Measurements from ENCODE around the gene GFRA1.

Gene GFRA1

GRCh38 chr10:116124777-116125176 is 148.2 kb downstream of the GFRA1 start:
- no peak for DNase-seq (ENCODE audit: low spot score)

GRCh38 chr10:116122664-116123063 is 150.3 kb downstream of the GFRA1 start:
- DNase-seq (ENCODE audit: low spot score), result no peak

GRCh38 chr10:116121640-116122525 is 151.1 kb downstream of the GFRA1 start:
- no peak for DNase-seq (ENCODE audit: low spot score)

GRCh38 chr10:116120688-116121455 is 152.1 kb downstream of the GFRA1 start:
- no peak for DNase-seq (ENCODE audit: low spot score)

GRCh38 chr10:116118847-116119246 is 154.2 kb downstream of the GFRA1 start:
- DNase-seq (ENCODE audit: low spot score), result no peak

- DNase-seq (ENCODE audit: low spot score), result no peak
Measured at GRCh38 chr10:116115797-116116196, 157.2 kb downstream of the GFRA1 start.

- DNase-seq (ENCODE audit: low spot score), result no peak
Measured at GRCh38 chr10:116115036-116115641, 157.9 kb downstream of the GFRA1 start.

GRCh38 chr10:116113721-116114501 is 159.1 kb downstream of the GFRA1 start:
- DNase-seq (ENCODE audit: low spot score), result no peak

GRCh38 chr10:116112232-116113231 is 160.5 kb downstream of the GFRA1 start:
- DNase-seq (ENCODE audit: low spot score), result no peak

- no peak for DNase-seq (ENCODE audit: low spot score)
Measured at GRCh38 chr10:116111483-116112095, 161.4 kb downstream of the GFRA1 start.

- DNase-seq (ENCODE audit: low spot score), result no peak
Measured at GRCh38 chr10:116110736-116111135, 162.3 kb downstream of the GFRA1 start.

- DNase-seq (ENCODE audit: low spot score), result no peak
Measured at GRCh38 chr10:116109881-116110280, 163.1 kb downstream of the GFRA1 start.

- DNase-seq (ENCODE audit: low spot score), result no peak
Measured at GRCh38 chr10:116109481-116109880, 163.5 kb downstream of the GFRA1 start.

- DNase-seq (ENCODE audit: low spot score), result no peak
Measured at GRCh38 chr10:116108095-116108494, 164.9 kb downstream of the GFRA1 start.

- no peak for DNase-seq (ENCODE audit: low spot score)
Measured at GRCh38 chr10:116106611-116107010, 166.4 kb downstream of the GFRA1 start.

GRCh38 chr10:116105264-116105663 is 167.7 kb downstream of the GFRA1 start:
- no peak for DNase-seq (ENCODE audit: low spot score)

- DNase-seq (ENCODE audit: low spot score), result no peak
Measured at GRCh38 chr10:116104210-116104932, 168.6 kb downstream of the GFRA1 start.

GRCh38 chr10:116103668-116104067 is 169.3 kb downstream of the GFRA1 start:
- DNase-seq (ENCODE audit: low spot score), result no peak

GRCh38 chr10:116101616-116102315 is 171.2 kb downstream of the GFRA1 start:
- no peak for DNase-seq (ENCODE audit: low spot score)

Measured in LoVo (cell line).